ENCODE results near the gene CBX2.

GRCh38 chr17:79739148-79740062, 38.5 kb upstream of the CBX2 start:
- no peak for TF ChIP-seq CTCF (IDR thresholded peaks at IDR 0.05)
- no peak for TF ChIP-seq POLR2A (IDR thresholded peaks at IDR 0.05)
